GM23248 (cell line): ENCODE results near the gene MRPL14. TPM values are rescaled to one million over a fixed set of nuclear protein-coding genes. Genes with fewer than 3 reads are reported as not detected.
A peak's percentile ranks its signal among the peaks of the same experiment; 100 is the strongest.

ENCODE experiments used
- DNase-seq: peaks from one replicate; pipeline ENCODE4 v3.0.0-alpha.2; 2015
- H2AFZ ChIP-seq: fragments of 200-600 bp; sonication (generic); 2 replicates; pipeline ENCODE4 v1.6.1; 2016; ENCODE audit warnings: antibody characterized with exemption
- H3F3A ChIP-seq: fragments of 200-600 bp; sonication (generic); 2 replicates; pipeline ENCODE4 v1.6.1; 2016; ENCODE audit warnings: mild to moderate bottlenecking, antibody characterized with exemption, mixed run types; ENCODE audit not compliant: insufficient read depth
- H3K27ac ChIP-seq: fragments of 200-600 bp; sonication (generic); 2 replicates; pipeline ENCODE4 v1.5.1; 2016; ENCODE audit warnings: mild to moderate bottlenecking
- H3K27me3 ChIP-seq: fragments of 200-600 bp; sonication (generic); replicated peaks from 2 replicates; pipeline ENCODE4 v1.6.1; 2016; ENCODE audit warnings: mild to moderate bottlenecking; ENCODE audit not compliant: insufficient read depth
- H3K36me3 ChIP-seq: fragments of 200-600 bp; sonication (generic); 2 replicates; pipeline ENCODE4 v1.6.1; 2016; ENCODE audit warnings: low read depth, mild to moderate bottlenecking
- H3K4me1 ChIP-seq: fragments of 200-600 bp; sonication (generic); 2 replicates; pipeline ENCODE4 v1.6.1; 2016; ENCODE audit warnings: mild to moderate bottlenecking; ENCODE audit not compliant: insufficient read depth
- H3K4me2 ChIP-seq: fragments of 200-600 bp; sonication (generic); one replicate; pipeline ENCODE4 v1.6.1; 2016; ENCODE audit warnings: mild to moderate bottlenecking; ENCODE audit not compliant: unreplicated experiment
- H3K4me3 ChIP-seq: fragments of 200-600 bp; sonication (generic); 2 replicates; pipeline ENCODE4 v1.5.1; 2016; ENCODE audit warnings: mild to moderate bottlenecking
- H3K79me2 ChIP-seq: fragments of 200-600 bp; sonication (generic); 2 replicates; pipeline ENCODE4 v1.6.1; 2016; ENCODE audit warnings: mild to moderate bottlenecking; ENCODE audit not compliant: insufficient read depth
- H3K9ac ChIP-seq: fragments of 200-600 bp; sonication (generic); 2 replicates; pipeline ENCODE4 v1.6.1; 2016; ENCODE audit warnings: mild to moderate bottlenecking
- H3K9me2 ChIP-seq: fragments of 200-600 bp; sonication (generic); 2 replicates; pipeline ENCODE4 v1.6.1; 2016; ENCODE audit warnings: mixed run types, mild to moderate bottlenecking, moderate library complexity; ENCODE audit not compliant: insufficient read depth
- H3K9me3 ChIP-seq: fragments of 200-600 bp; sonication (generic); one replicate; pipeline ENCODE4 v1.6.1; 2017; ENCODE audit warnings: low read depth
- H4K20me1 ChIP-seq: fragments of 200-600 bp; sonication (generic); 2 replicates; pipeline ENCODE4 v1.6.0; 2016; ENCODE audit not compliant: insufficient read depth
- EZH2 ChIP-seq: fragments of 200-600 bp; sonication (generic); IDR thresholded peaks from 2 replicates; pipeline ENCODE4 v1.6.1; 2018; ENCODE audit warnings: antibody characterized with exemption, mild to moderate bottlenecking; ENCODE audit not compliant: insufficient read depth, poor library complexity, severe bottlenecking
- EZH2phosphoT487 ChIP-seq: fragments of 200-600 bp; sonication (generic); IDR thresholded peaks from 2 replicates; pipeline ENCODE4 v1.6.1; 2018; ENCODE audit warnings: antibody characterized with exemption, moderate library complexity, mild to moderate bottlenecking, low read depth; ENCODE audit not compliant: insufficient read depth
- WGBS, 2 experiments: methylation state at CpG; one replicate each; pipeline ENCODE4 v1.1.6; 2015 to 2017; ENCODE audit warnings: low lambda C conversion rate in 2 of 2, low coverage in 1 of 2; ENCODE audit errors: missing lambda C conversion rate in 2 of 2; 5-methylcytosine and 5-hydroxymethylcytosine counted together
- in situ Hi-C: fragments of 300-500 bp; cut with MboI; formaldehyde crosslinking; loops from 2 replicates; pipeline ENCODE4 v1.15.0; 2020
- polyA plus RNA-seq: library from polyadenylated mRNA; unstranded; fragments of >200 nt; fragmentation: Nextera tagmentation; extraction: Ambion mirVana; gene quantifications from 2 replicates; pipeline ENCODE4 v1.2.1, GENCODE V29; 2016
- total RNA-seq: library from RNA; depleted of rRNA; stranded (reverse); fragments of >200 nt; shearing (Covaris generic); gene quantifications from 2 replicates; pipeline ENCODE4 v1.2.3, GENCODE V29; 2014

MRPL14 gene
- total and polyA plus RNA-seq, 2 experiments from 2014 or later, result 47.6 to 91.2 TPM

DNA sequence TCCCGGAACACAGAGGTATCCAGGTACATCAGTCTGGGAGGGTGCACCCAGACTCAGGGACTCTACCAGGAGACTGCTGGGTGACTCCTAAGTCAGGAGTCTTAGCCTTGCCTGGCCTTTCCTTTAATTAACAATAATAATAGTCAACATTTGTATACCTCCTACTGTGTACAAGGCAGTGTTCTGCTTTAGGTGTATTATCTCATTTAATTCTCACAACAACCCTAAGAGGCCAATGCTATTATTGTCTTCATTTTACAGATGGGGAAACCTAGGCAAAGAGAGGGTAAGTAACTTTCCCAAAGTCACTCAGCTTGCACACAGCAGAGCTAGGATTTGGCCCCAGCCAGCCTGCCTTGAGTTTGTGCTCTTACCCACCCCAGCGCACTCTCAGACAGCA lies 39.6 kb downstream of the MRPL14 start:
- H3K9me2 ChIP-seq, result no peaks in the 10 kb centered on the region
- no peaks in the 10 kb centered on the region for H3F3A ChIP-seq
- H3K27ac ChIP-seq, result no peak overlapping the region
- H3K79me2 ChIP-seq, result no peaks in the 10 kb centered on the region
- no peaks in the 10 kb centered on the region for H3K4me1 ChIP-seq
- DNase-seq, result no peak
- no peak overlapping the region for H2AFZ ChIP-seq
- no peaks in the 10 kb centered on the region for H4K20me1 ChIP-seq
- no peak overlapping the region for H3K4me2 ChIP-seq
- in situ Hi-C loops, result loop anchor here (10.0 to 25.0 kb wide), 2 partner anchors 323 to 425 kb away; no protein-coding TSS in a partner anchor
- H3K36me3 ChIP-seq, result no peaks in the 10 kb centered on the region
- no peak overlapping the region for H3K4me3 ChIP-seq
- no peaks in the 10 kb centered on the region for H3K27me3 ChIP-seq
- TF ChIP-seq EZH2phosphoT487, result no peak
- no peak for TF ChIP-seq EZH2
- no peaks in the 10 kb centered on the region for H3K9me3 ChIP-seq
- H3K9ac ChIP-seq, result no peak overlapping the region
- 96% methylated on average over 2 of the region's 2 CpGs for WGBS, 2 experiments

DNA sequence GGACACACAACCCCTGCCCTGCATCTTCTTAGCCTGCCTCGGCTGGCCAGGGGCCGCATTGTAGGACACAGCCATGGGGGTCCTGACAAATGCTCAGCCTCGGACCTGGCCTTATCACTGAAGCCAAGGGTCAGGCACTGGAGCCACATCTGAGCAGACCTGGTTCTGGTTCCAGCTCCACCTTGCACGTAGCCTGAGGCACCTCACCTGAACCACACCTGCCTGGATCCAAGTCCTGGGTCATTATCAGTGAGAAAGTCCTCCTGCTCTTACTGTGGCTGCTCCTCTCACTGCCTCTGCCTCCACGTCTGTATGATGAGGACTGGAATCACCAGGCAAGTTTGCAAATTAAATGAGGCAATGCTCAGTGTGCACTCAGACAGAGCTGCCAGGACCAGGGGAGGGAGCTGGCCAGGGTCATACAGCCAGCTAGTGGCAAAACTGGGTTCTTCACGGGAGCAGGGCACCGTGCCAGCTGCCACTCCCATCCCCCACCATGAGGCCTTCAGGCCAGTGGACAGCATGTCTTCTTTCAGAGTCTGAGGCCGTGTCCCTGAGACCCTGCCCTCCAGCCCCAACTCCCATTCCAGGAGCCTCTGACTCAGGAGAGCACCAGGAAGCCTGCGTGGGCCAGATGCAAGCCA lies 40.2 kb downstream of the MRPL14 start:
- Histone ChIP-seq H3F3A (no peaks in the 10 kb centered on the region), H3K27me3 (no peaks in the 10 kb centered on the region), H3K9ac (no peak overlapping the region), H3K4me3 (no peak overlapping the region), H3K4me2 (no peak overlapping the region), H3K36me3 (no peaks in the 10 kb centered on the region), H3K4me1 (no peaks in the 10 kb centered on the region), H4K20me1 (no peaks in the 10 kb centered on the region), H2AFZ (no peak overlapping the region), H3K9me3 (no peaks in the 10 kb centered on the region), H3K9me2 (no peaks in the 10 kb centered on the region), H3K27ac (no peak overlapping the region), H3K79me2 (no peaks in the 10 kb centered on the region)
- TF ChIP-seq EZH2phosphoT487 (no peak), EZH2 (no peak)
- 67% methylated on average over 9 of the region's 9 CpGs for WGBS, 2 experiments
- peak; percentile 43 for DNase-seq
- in situ Hi-C loops, result loop anchor here (10.0 to 25.0 kb wide), 2 partner anchors 322 to 425 kb away; no protein-coding TSS in a partner anchor

DNA sequence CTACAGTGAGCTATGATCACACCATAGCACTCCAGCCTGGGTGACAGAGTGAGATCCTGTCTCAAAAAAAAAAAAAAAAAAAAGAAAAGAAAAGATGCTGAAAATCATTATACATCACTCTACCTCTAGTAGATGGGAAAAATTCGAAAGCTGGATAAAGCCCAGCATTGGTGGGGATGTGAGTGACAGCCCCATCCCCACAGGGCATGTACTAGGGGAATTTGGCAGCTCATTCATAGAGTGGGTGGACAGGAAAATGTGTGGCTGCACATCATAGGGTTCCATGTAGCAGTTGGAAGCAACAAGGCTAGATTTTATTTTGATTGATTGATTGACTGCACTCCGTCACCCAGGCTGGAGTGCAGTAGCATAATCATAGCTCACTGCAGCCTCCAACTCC lies 42.0 kb downstream of the MRPL14 start:
- no peaks in the 10 kb centered on the region for H3F3A ChIP-seq
- H3K27ac ChIP-seq, result no peak overlapping the region
- no peak for DNase-seq
- no peak for TF ChIP-seq EZH2phosphoT487
- H2AFZ ChIP-seq, result no peak overlapping the region
- WGBS, 2 experiments, result 91% methylated on average over 2 of the region's 2 CpGs
- no peaks in the 10 kb centered on the region for H4K20me1 ChIP-seq
- no peaks in the 10 kb centered on the region for H3K36me3 ChIP-seq
- H3K27me3 ChIP-seq, result no peaks in the 10 kb centered on the region
- H3K4me2 ChIP-seq, result no peak overlapping the region
- no peak overlapping the region for H3K9ac ChIP-seq
- no peaks in the 10 kb centered on the region for H3K79me2 ChIP-seq
- no peak overlapping the region for H3K4me3 ChIP-seq
- no peaks in the 10 kb centered on the region for H3K9me2 ChIP-seq
- no peaks in the 10 kb centered on the region for H3K9me3 ChIP-seq
- in situ Hi-C loops, result loop anchor here (10.0 to 25.0 kb wide), 2 partner anchors 320 to 423 kb away; no protein-coding TSS in a partner anchor
- no peaks in the 10 kb centered on the region for H3K4me1 ChIP-seq

DNA sequence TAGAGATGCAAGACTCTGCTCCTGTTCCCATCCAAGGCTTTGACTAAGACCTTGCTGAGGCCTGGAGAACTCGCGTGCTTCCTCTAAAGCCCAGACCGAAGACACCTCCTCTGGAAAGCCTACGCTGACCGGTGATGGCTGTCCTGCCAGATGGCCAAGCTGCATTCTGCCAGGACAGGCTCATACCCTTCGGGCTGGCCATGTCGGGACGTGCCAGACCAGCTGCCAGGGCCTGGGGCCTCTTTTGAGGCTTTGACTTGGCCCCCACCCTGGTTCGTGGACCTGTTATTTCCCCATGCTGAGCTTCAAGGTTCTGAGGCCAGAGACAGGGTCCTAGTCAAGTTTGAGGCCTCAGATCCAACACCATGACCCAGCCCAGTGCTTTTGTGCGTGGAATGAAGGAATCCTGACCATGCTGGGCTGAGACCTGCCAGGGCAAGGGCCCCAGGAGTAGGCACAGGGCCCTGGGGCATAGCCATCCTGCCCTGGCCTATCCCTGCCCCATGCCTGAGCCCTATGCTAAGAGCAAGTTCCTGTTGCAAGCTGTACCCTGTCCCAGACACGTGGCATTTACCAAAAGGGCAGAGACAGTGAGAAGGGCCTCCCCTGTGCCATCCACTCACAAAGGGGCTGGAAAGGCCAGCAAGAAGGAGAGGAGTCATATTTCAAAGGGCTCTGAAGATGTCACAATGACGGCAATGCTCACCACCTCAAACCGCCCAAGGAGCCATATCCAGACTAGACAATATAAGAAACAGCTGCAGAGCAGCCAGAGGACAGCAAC lies 42.8 kb downstream of the MRPL14 start:
- Histone ChIP-seq H3K4me2 (no peak overlapping the region), H3K36me3 (no peaks in the 10 kb centered on the region), H3K9ac (no peak overlapping the region), H3K79me2 (no peaks in the 10 kb centered on the region), H3K27me3 (no peaks in the 10 kb centered on the region), H3K9me2 (no peaks in the 10 kb centered on the region), H3K9me3 (no peaks in the 10 kb centered on the region), H3K4me1 (no peaks in the 10 kb centered on the region), H3K27ac (no peak overlapping the region), H2AFZ (no peak overlapping the region), H3F3A (no peaks in the 10 kb centered on the region), H4K20me1 (no peaks in the 10 kb centered on the region), H3K4me3 (no peak overlapping the region)
- in situ Hi-C loops, result loop anchor here (10.0 to 25.0 kb wide), 2 partner anchors 320 to 422 kb away; no protein-coding TSS in a partner anchor
- WGBS, 2 experiments, result 93 to 94% methylated on average over 13 of the region's 13 CpGs
- TF ChIP-seq EZH2phosphoT487, result no peak
- no peak for TF ChIP-seq EZH2
- no peak for DNase-seq
